Tibial artery (tissue), 4 donors: Measurements from ENCODE around the gene ARHGEF11.

Experiments used
- DNase-seq, 2 donors: peaks; one replicate each; pipeline ENCODE4 v3.0.0-alpha.2; 2019
- H3K27ac ChIP-seq, 2 donors: fragments of 200-600 bp; sonication (generic) in 1 of 2; 1 replicate in 1 of 2; 2 replicates in 1 of 2; pipeline ENCODE4 v1.5.1; 2018 to 2019; ENCODE audit warnings: mild to moderate bottlenecking in 1 of 2
- H3K27me3 ChIP-seq, 2 donors: fragments of 200-600 bp; sonication (generic) in 1 of 2; one replicate each; pipeline versions ENCODE4 v1.5.1 to v1.6.0; 2016 to 2019
- H3K36me3 ChIP-seq, 3 donors: fragments of 200-600 bp; sonication (generic) in 2 of 3; one replicate each; pipeline ENCODE4 v1.5.1; 2016 to 2019; ENCODE audit warnings: mild to moderate bottlenecking in 2 of 3
- H3K4me1 ChIP-seq, 4 donors: fragments of 200-600 bp; sonication (generic) in 2 of 4; 1 replicate in 3 of 4; 2 replicates in 1 of 4; pipeline ENCODE4 v1.5.1; 2016 to 2019
- H3K4me3 ChIP-seq, 2 donors: fragments of 200-600 bp; sonication (generic) in 1 of 2; 1 replicate in 1 of 2; 2 replicates in 1 of 2; pipeline ENCODE4 v1.5.1; 2018 to 2019; ENCODE audit warnings: mild to moderate bottlenecking in 2 of 2
- H3K9me3 ChIP-seq, 3 donors: fragments of 200-600 bp; sonication (generic) in 1 of 3; one replicate each; pipeline ENCODE4 v1.5.1; 2016 to 2019
- intact Hi-C: fragments of 100-400 bp; cut with DNase I; formaldehyde crosslinking; loops from one replicate; pipeline ENCODE4 v1.15.0; 2023; ENCODE audit warnings: low total_unique reads
- TF ChIP-seq, protein P1 (sequence below), 2 experiments: fragments of 200-600 bp in 1 of 2; fragments of 450-650 bp in 1 of 2; IDR thresholded peaks; one replicate each; pipeline ENCODE4 v1.5.1; 2017 to 2019; ENCODE audit warnings: antibody characterized with exemption in 2 of 2, mild to moderate bottlenecking in 1 of 2, moderate library complexity in 1 of 2

ARHGEF11 gene

DNA sequence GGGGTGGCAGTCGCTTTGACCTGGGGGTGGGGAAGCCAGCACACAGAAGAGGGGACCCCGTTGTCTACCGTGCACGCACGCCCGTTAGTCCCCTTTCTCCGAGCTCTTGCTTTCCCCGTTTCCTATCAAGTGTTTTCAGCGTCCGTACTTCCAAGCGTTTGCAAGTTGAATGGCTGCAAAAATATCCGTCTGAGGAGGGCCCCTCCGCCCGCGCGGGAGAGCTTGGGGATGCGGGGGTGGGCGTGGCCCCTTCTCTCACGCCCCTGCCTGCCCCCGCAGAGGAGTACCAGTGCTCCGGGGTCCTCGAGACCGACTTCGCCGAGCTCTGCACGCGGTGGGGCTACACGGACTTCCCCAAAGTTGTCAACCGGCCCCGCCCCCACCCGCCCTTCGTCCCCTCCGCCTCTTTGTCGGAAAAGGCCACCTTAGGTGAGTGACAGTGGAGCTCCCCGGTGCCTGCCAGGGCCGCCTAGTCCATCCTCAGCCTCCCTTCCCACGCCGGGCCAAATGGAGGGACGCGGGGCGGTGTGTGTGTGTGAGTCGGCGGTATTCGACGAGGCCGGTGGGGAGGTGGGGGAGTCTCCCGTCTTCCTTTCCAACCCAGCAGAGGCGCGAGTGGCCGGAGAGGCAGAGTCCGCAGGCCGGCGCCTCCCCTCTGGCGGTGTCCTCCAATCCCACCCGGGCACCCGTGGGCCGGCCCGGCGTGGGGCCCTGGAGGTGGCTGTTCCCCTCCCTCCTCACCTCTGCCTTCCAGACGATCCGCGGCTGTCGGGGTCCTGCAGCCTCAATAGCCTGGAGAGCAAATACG lies 121.7 kb downstream of the ARHGEF11 start:
- Histone ChIP-seq H3K27ac (no peak overlapping the region), H3K9me3 (no peaks in the 10 kb centered on the region), H3K4me3 (peak overlapping the region in 1 of 2 donors; percentile 1), H3K27me3 (peaks cover 7 to 82% of the 10 kb centered on the region in 2 donors), H3K36me3 (no peaks in the 10 kb centered on the region), H3K4me1 (peaks cover 0 to 36% (median 29%) of the 10 kb centered on the region in 4 donors)
- intact Hi-C loops, result loop anchor here (5.0 kb wide), 1 partner anchor 82 kb away; no protein-coding TSS in a partner anchor
- TF ChIP-seq, protein P1, sequence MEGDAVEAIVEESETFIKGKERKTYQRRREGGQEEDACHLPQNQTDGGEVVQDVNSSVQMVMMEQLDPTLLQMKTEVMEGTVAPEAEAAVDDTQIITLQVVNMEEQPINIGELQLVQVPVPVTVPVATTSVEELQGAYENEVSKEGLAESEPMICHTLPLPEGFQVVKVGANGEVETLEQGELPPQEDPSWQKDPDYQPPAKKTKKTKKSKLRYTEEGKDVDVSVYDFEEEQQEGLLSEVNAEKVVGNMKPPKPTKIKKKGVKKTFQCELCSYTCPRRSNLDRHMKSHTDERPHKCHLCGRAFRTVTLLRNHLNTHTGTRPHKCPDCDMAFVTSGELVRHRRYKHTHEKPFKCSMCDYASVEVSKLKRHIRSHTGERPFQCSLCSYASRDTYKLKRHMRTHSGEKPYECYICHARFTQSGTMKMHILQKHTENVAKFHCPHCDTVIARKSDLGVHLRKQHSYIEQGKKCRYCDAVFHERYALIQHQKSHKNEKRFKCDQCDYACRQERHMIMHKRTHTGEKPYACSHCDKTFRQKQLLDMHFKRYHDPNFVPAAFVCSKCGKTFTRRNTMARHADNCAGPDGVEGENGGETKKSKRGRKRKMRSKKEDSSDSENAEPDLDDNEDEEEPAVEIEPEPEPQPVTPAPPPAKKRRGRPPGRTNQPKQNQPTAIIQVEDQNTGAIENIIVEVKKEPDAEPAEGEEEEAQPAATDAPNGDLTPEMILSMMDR (IDR thresholded peaks at IDR 0.05), result no peak
- no peak for DNase-seq

DNA sequence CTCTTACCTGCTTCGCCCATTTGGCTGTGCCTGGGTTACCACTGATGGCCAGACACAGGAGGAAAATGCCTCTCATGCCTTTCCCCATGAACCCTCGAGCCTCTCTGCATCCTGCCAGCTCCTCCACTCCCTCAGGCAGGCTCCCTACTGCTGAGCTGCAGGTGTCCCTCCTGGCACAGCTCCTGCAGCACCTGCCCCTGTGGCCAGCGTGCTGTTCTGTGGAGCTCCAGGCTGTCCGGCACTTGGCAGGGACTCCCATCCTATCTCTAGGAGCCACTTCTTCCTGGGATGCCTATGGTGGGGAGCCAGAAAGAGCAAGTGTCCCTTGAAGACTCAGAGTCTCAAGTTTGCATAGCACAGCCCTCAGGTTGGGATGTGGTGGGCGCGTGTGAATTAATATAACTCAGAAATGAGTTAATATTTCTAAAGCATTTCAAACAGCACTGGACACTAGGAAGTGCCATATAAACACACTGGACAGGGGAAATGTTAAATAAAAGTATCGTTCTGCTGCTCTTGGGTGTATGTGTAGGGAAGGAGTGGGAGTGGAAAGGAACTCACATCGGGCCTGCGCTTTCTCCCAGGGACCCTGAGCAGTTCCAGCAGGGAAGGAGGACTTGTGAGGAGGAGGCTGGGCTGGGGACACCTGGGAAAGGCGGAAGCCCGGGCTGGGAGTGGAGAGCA lies 122.4 kb downstream of the ARHGEF11 start:
- H3K27me3 ChIP-seq, result peaks cover 7 to 78% of the 10 kb centered on the region in 2 donors
- DNase-seq, result no peak
- no peaks in the 10 kb centered on the region for H3K9me3 ChIP-seq
- H3K4me1 ChIP-seq, result peaks cover 0 to 35% (median 29%) of the 10 kb centered on the region in 4 donors
- no peak overlapping the region for H3K27ac ChIP-seq
- H3K36me3 ChIP-seq, result no peaks in the 10 kb centered on the region
- intact Hi-C loops, result loop anchor here (5.0 kb wide), 1 partner anchor 81 kb away; no protein-coding TSS in a partner anchor
- TF ChIP-seq, protein P1 (IDR thresholded peaks at IDR 0.05), result no peak
- H3K4me3 ChIP-seq, result peak overlapping the region in 1 of 2 donors; percentile 1

DNA sequence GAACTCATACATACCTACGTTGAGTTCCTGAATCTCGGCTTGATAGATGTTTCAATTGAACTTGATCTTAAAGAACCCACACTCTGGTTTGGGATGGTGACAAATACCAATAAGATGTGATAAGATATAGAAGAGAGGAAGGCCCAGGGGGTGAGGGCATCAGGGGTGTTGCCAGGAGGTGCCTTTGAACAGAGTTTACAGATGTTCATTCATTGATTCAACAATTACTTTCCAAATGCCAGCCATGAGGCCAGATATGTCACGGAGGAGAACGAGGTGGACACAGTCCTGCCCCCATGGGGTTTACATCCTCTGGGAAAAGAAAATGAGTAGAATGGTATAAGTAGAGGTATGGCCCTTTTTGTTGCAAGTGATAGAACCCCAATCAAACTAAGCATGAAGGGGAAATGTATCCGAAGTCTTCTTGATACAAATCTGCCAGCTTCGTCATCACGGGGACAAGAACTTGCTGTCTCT lies 124.5 kb downstream of the ARHGEF11 start:
- no peaks in the 10 kb centered on the region for H3K9me3 ChIP-seq
- TF ChIP-seq, protein P1 (IDR thresholded peaks at IDR 0.05), result no peak
- H3K27me3 ChIP-seq, result peaks cover 7 to 61% of the 10 kb centered on the region in 2 donors
- intact Hi-C loops, result loop anchor here (2.0 to 5.0 kb wide), 2 partner anchors 30 to 79 kb away; no protein-coding TSS in a partner anchor
- H3K27ac ChIP-seq, result no peak overlapping the region
- peaks cover 0 to 27% (median 22%) of the 10 kb centered on the region in 4 donors for H3K4me1 ChIP-seq
- H3K36me3 ChIP-seq, result peaks cover 8 to 13% (median 11%) of the 10 kb centered on the region in 3 donors
- no peak for DNase-seq
- H3K4me3 ChIP-seq, result no peak overlapping the region

DNA sequence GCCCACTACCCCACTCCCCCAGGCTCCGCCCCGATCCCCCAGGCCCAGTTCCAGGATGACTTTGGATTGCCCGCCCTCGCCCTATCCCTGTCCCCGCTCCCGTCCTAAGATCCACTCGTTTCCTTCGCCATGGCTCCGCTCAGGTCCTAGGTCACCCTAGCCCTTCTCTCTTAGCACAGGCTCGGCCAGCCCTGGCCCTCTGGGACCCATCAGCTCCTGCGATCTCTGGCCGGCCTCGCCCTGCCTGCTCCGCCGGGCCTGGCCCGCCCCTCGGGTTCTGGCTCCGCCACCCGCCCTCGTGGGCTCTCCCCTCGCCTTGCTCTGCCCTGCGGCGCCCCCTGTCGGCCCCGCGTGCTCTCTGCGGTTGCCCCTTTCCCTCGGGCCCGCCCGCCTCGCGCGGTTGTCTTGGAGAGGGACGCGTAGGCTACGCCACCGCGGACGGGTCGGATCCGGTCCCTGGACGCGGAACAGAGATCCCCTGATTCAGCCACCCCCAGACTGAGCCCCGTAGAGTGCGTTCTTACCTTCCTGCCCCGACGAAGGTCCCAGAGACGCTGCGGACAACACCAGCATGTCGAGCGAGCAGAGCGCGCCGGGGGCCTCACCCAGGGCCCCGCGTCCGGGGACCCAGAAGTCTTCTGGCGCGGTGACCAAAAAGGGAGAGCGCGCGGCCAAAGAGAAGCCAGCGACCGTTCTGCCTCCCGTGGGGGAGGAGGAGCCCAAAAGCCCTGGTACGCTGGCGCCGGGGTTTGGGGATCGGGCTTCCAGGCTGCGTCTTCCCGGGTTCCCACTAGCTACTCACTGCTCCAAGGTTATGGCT lies 125.1 kb downstream of the ARHGEF11 start, which contains the start of gene LRRC71:
Gene LRRC71, plus strand, starts transcription at position 400 of the 820 bp plus-strand sequence. Its CDS starts 172 bp downstream, at position 572.
- DNase-seq, result peak; percentile 55 to 87
- peak within 1 kb of the TSS in 1 of 2 donors; percentile 24 for H3K27ac ChIP-seq
- H3K27me3 ChIP-seq, result peaks cover 7 to 54% of the 10 kb centered on the region in 2 donors
- H3K4me1 ChIP-seq, result peaks cover 0 to 27% (median 22%) of the 10 kb centered on the region in 4 donors
- TF ChIP-seq, protein P1 (IDR thresholded peaks at IDR 0.05), result peak; percentile 84 to 91
- peak within 1 kb of the TSS in 1 of 2 donors; percentile 17 for H3K4me3 ChIP-seq
- intact Hi-C loops, result loop anchor here (2.0 to 5.0 kb wide), 2 partner anchors 30 to 78 kb away; no protein-coding TSS in a partner anchor
- H3K36me3 ChIP-seq, result peaks cover 15 to 20% (median 18%) of the 10 kb centered on the region in 3 donors
- H3K9me3 ChIP-seq, result no peaks in the 10 kb centered on the region

DNA sequence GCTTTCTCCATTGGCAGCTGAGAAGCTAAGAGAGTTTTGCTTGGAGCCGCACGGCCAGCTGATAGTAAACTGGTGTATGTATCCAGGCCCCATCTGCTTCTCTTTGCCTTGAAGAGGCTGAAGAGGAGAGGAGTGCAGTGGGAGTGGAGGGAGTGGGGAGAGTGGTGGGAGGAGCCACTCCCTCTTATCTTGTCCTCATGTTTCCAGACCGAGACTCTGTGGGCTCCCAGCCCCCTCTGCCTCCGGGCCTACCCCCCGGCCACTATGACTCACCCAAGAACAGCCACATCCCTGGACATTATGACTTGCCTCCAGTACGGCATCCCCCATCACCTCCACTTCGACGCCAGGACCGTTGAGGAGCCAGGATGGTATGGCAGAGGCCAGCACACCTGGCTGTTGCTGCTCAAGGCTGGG lies 131.1 kb downstream of the ARHGEF11 start:
- intact Hi-C loops, result no loop called here
- TF ChIP-seq, protein P1 (IDR thresholded peaks at IDR 0.05), result no peak
- Histone ChIP-seq H3K36me3 (peaks cover 61 to 66% (median 64%) of the 10 kb centered on the region in 3 donors), H3K4me1 (peaks cover 0 to 4% (median 2%) of the 10 kb centered on the region in 4 donors), H3K27me3 (no peaks in the 10 kb centered on the region), H3K9me3 (no peaks in the 10 kb centered on the region), H3K27ac (no peak overlapping the region), H3K4me3 (no peak overlapping the region)
- DNase-seq, result no peak
